ENCODE results near the gene USP47. TPM values are rescaled to one million over a fixed set of nuclear protein-coding genes. Genes with fewer than 3 reads are reported as not detected.
A peak's percentile ranks its signal among the peaks of the same experiment; 100 is the strongest.

Gene USP47
- total RNA-seq, 2 experiments from 2014 or later, result 42.2 to 44.1 TPM

DNA sequence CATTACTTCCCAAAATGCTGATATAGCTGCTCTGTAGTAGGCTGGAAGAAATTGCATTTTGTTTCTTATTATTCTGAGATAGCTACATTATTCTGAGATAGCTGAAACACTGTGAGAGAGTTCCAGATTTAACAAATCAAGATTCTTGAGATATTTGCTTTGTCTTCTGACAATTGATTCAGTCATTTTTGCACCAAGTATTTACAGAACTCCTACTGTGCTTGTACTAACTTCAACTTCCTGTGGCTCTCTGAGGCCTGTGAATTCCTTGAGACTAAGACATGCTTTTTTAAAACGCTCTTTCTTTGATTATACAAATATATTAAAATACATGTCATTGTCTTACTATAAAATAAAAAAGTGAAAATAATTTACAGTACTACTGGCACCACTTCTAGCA is 52.7 kb downstream of the USP47 start:
- ChIA-PET CTCF (ENCODE audit: unreplicated experiment) (no interaction called here), POLR2A (interaction anchor here (0.7 kb wide), 1 partner anchor 11 kb away, joined by 3 read pairs; no protein-coding TSS in a partner anchor)
- Histone ChIP-seq H3K27ac (ENCODE audit: low read depth, low read length, poor library complexity, severe bottlenecking) (no peak overlapping the region), H3K4me2 (ENCODE audit: low read length) (no peak overlapping the region), H3K79me2 (ENCODE audit: insufficient read depth, low read depth, low read length) (no peaks in the 10 kb centered on the region), H3K9me2 (ENCODE audit: insufficient read depth, low read length) (no peaks in the 10 kb centered on the region), H4K20me1 (ENCODE audit: insufficient read depth, low read length) (no peaks in the 10 kb centered on the region), H3K4me3 (ENCODE audit: low read depth, low read length, poor library complexity, severe bottlenecking) (no peak overlapping the region), H2AFZ (ENCODE audit: low read length) (no peak overlapping the region), H3K36me3 (ENCODE audit: insufficient read depth, low read length) (peaks cover 31% of the 10 kb centered on the region), H3K9me3 (ENCODE audit: low read length) (no peaks in the 10 kb centered on the region), H3K4me1 (ENCODE audit: insufficient read depth, low read length, poor library complexity, severe bottlenecking) (peaks cover 8% of the 10 kb centered on the region)
- no peak for DNase-seq (ENCODE audit: low spot score)
- intact Hi-C loops (cut with micrococcal nuclease; ENCODE audit: unreplicated experiment), result no loop called here
- TF ChIP-seq, protein P1, sequence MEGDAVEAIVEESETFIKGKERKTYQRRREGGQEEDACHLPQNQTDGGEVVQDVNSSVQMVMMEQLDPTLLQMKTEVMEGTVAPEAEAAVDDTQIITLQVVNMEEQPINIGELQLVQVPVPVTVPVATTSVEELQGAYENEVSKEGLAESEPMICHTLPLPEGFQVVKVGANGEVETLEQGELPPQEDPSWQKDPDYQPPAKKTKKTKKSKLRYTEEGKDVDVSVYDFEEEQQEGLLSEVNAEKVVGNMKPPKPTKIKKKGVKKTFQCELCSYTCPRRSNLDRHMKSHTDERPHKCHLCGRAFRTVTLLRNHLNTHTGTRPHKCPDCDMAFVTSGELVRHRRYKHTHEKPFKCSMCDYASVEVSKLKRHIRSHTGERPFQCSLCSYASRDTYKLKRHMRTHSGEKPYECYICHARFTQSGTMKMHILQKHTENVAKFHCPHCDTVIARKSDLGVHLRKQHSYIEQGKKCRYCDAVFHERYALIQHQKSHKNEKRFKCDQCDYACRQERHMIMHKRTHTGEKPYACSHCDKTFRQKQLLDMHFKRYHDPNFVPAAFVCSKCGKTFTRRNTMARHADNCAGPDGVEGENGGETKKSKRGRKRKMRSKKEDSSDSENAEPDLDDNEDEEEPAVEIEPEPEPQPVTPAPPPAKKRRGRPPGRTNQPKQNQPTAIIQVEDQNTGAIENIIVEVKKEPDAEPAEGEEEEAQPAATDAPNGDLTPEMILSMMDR (conservative IDR thresholded peaks at IDR 0.05; ENCODE audit: low read length), result no peak
- BruUV-seq (replicated peaks), result no TSS peak

DNA sequence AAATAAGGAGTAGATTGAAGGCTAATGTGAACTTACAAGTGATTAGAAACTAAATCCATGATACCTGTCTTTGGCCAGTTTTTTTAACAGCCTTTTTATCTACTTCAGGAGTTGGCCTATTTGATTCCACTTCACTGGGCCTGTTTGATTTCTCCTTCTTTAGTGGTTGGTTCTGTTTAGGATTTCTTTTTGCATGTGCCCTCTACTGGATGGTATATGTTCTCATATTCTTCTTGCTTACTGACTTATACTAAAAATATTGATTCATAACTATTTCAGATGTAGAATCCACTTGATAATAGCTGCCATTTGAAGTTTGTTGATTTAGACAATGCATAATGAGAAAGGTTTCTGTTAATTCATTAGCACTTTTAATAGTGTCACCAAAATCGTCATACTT is 53.9 kb downstream of the USP47 start:
- no peak for DNase-seq (ENCODE audit: low spot score)
- no peaks in the 10 kb centered on the region for H3K9me3 ChIP-seq (ENCODE audit: low read length)
- H3K4me1 ChIP-seq (ENCODE audit: insufficient read depth, low read length, poor library complexity, severe bottlenecking), result no peaks in the 10 kb centered on the region
- no TSS peak for BruUV-seq (replicated peaks)
- no peak overlapping the region for H3K4me2 ChIP-seq (ENCODE audit: low read length)
- peaks cover 32% of the 10 kb centered on the region for H3K36me3 ChIP-seq (ENCODE audit: insufficient read depth, low read length)
- H2AFZ ChIP-seq (ENCODE audit: low read length), result no peak overlapping the region
- H3K27ac ChIP-seq (ENCODE audit: low read depth, low read length, poor library complexity, severe bottlenecking), result no peak overlapping the region
- H4K20me1 ChIP-seq (ENCODE audit: insufficient read depth, low read length), result no peaks in the 10 kb centered on the region
- no peak for TF ChIP-seq EZH2phosphoT487 (IDR thresholded peaks at IDR 0.05; ENCODE audit: borderline replicate concordance, low read depth, low read length)
- TF ChIP-seq, protein P1 (conservative IDR thresholded peaks at IDR 0.05; ENCODE audit: low read length), result peak; percentile 47
- POLR2A ChIA-PET, result interaction anchor here (0.8 kb wide), 1 partner anchor 12 kb away, joined by 4 read pairs; no protein-coding TSS in a partner anchor
- H3K9me2 ChIP-seq (ENCODE audit: insufficient read depth, low read length), result no peaks in the 10 kb centered on the region
- CTCF ChIA-PET (ENCODE audit: unreplicated experiment), result no interaction called here
- intact Hi-C loops (cut with micrococcal nuclease; ENCODE audit: unreplicated experiment), result no loop called here
- no peak overlapping the region for H3K4me3 ChIP-seq (ENCODE audit: low read depth, low read length, poor library complexity, severe bottlenecking)
- H3K79me2 ChIP-seq (ENCODE audit: insufficient read depth, low read depth, low read length), result no peaks in the 10 kb centered on the region

DNA sequence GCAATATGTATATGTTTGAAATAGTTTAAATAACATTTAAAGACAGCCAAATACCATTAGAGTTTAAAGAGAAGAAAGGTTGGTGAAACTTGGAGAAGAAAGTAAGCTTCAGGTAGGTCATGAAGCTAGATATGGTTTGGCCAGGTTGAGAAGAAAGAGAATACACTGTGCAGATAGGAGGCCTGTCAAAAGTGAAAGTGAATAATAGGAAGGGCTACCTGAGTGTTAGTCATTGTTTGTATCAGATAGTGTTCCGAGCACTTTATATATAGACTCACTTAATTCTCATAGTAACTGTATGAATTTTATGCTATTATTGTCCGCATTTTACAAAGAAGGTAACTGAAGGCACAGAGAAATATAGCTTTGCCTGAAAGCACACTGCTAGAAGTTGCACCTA is 56.9 kb downstream of the USP47 start:
- no peak for DNase-seq (ENCODE audit: low spot score)
- Histone ChIP-seq H3K4me3 (ENCODE audit: low read depth, low read length, poor library complexity, severe bottlenecking) (no peak overlapping the region), H3K9me2 (ENCODE audit: insufficient read depth, low read length) (no peaks in the 10 kb centered on the region), H3K36me3 (ENCODE audit: insufficient read depth, low read length) (peaks cover 20% of the 10 kb centered on the region; the same call in 1 of the 2 replicates), H3K4me1 (ENCODE audit: insufficient read depth, low read length, poor library complexity, severe bottlenecking) (no peaks in the 10 kb centered on the region), H2AFZ (ENCODE audit: low read length) (no peak overlapping the region), H3K27ac (ENCODE audit: low read depth, low read length, poor library complexity, severe bottlenecking) (no peak overlapping the region), H4K20me1 (ENCODE audit: insufficient read depth, low read length) (no peaks in the 10 kb centered on the region), H3K4me2 (ENCODE audit: low read length) (no peak overlapping the region), H3K9me3 (ENCODE audit: low read length) (no peaks in the 10 kb centered on the region), H3K79me2 (ENCODE audit: insufficient read depth, low read depth, low read length) (no peaks in the 10 kb centered on the region)
- POLR2A ChIA-PET, result interaction anchor here (0.7 to 0.9 kb wide), 2 partner anchors 11 to 22 kb away, joined by 3 read pairs; no protein-coding TSS in a partner anchor
- intact Hi-C loops (cut with micrococcal nuclease; ENCODE audit: unreplicated experiment), result no loop called here
- CTCF ChIA-PET (ENCODE audit: unreplicated experiment), result no interaction called here
- BruUV-seq (replicated peaks), result no TSS peak
- TF ChIP-seq, protein P1 (conservative IDR thresholded peaks at IDR 0.05; ENCODE audit: low read length), result no peak
- no peak for TF ChIP-seq EZH2phosphoT487 (IDR thresholded peaks at IDR 0.05; ENCODE audit: borderline replicate concordance, low read depth, low read length)
